SU-DHL-6 (cell line): ENCODE results near the gene CNTNAP1.

ENCODE experiments used
- H2AFZ ChIP-seq: fragments of 200-600 bp; sonication (generic); 2 replicates; pipeline ENCODE4 v1.6.1; 2014; ENCODE audit warnings: low read depth, mild to moderate bottlenecking, moderate library complexity, mixed read lengths, antibody characterized with exemption, low read length; ENCODE audit not compliant: severe bottlenecking
- H3F3A ChIP-seq: fragments of 200-600 bp; shearing (Covaris generic); 2 replicates; pipeline ENCODE4 v1.6.0; 2016; ENCODE audit warnings: antibody characterized with exemption, mild to moderate bottlenecking; ENCODE audit not compliant: insufficient read depth
- H3K27ac ChIP-seq: fragments of 200-600 bp; sonication (generic); 2 replicates; pipeline ENCODE4 v1.5.1; 2016; ENCODE audit warnings: low read depth, mild to moderate bottlenecking, low read length, moderate library complexity, mixed read lengths
- H3K27me3 ChIP-seq: fragments of 200-600 bp; sonication (generic), shearing (Covaris generic); 2 replicates; pipeline ENCODE4 v1.6.0; 2014; ENCODE audit warnings: mild to moderate bottlenecking, low read length
- H3K36me3 ChIP-seq: fragments of 200-600 bp; sonication (generic); 2 replicates; pipeline ENCODE4 v1.6.1; 2014; ENCODE audit warnings: mild to moderate bottlenecking, low read length, mixed read lengths
- H3K4me2 ChIP-seq: fragments of 300-600, 200-600 bp; shearing (Covaris generic), sonication (generic); 2 replicates; pipeline ENCODE4 v1.6.0; 2014; ENCODE audit warnings: low read length, low read depth, mild to moderate bottlenecking; ENCODE audit not compliant: poor library complexity, severe bottlenecking
- H3K4me3 ChIP-seq: fragments of 200-600 bp; sonication (generic); 2 replicates; pipeline ENCODE4 v1.5.1; 2014; ENCODE audit warnings: antibody characterized with exemption, low read length, mild to moderate bottlenecking, mixed read lengths; ENCODE audit not compliant: insufficient read depth, poor library complexity, severe bottlenecking
- H3K79me2 ChIP-seq: fragments of 200-600 bp; sonication (generic); 2 replicates; pipeline ENCODE4 v1.6.1; 2014; ENCODE audit warnings: mild to moderate bottlenecking, low read length, moderate library complexity; ENCODE audit not compliant: insufficient read depth
- H3K9ac ChIP-seq: fragments of 200-600 bp; sonication (generic); 2 replicates; pipeline ENCODE4 v1.7.0; 2014; ENCODE audit warnings: mild to moderate bottlenecking, low read length
- H3K9me2 ChIP-seq: fragments of 200-600 bp; sonication (generic); replicated peaks from 2 replicates; pipeline ENCODE4 v1.6.1; 2014; ENCODE audit warnings: low read length; ENCODE audit not compliant: insufficient read depth
- H3K9me3 ChIP-seq: fragments of 200-600 bp; sonication (generic); 2 replicates; pipeline ENCODE4 v1.6.1; 2014; ENCODE audit warnings: low read length, mixed read lengths; ENCODE audit not compliant: insufficient read depth
- H4K20me1 ChIP-seq: fragments of 200-600 bp; sonication (generic); 2 replicates; pipeline ENCODE4 v1.6.1; 2014; ENCODE audit warnings: low read depth, mild to moderate bottlenecking, antibody characterized with exemption, low read length, moderate library complexity, mixed read lengths
- EZH2phosphoT487 ChIP-seq: fragments of 200-600 bp; sonication (generic), shearing (Covaris generic); conservative IDR thresholded peaks from 2 replicates; pipeline ENCODE4 v1.6.1; 2018; ENCODE audit warnings: mild to moderate bottlenecking, antibody characterized with exemption, low read length, moderate library complexity, mixed read lengths
- TF ChIP-seq, protein P1 (sequence below): fragments of 200-600 bp; sonication (generic); IDR thresholded peaks from one replicate; pipeline ENCODE4 v1.5.1; 2017; ENCODE audit warnings: antibody characterized with exemption, mild to moderate bottlenecking, low read length, moderate library complexity; ENCODE audit not compliant: insufficient read depth, poor library complexity, severe bottlenecking

The CNTNAP1 gene

DNA sequence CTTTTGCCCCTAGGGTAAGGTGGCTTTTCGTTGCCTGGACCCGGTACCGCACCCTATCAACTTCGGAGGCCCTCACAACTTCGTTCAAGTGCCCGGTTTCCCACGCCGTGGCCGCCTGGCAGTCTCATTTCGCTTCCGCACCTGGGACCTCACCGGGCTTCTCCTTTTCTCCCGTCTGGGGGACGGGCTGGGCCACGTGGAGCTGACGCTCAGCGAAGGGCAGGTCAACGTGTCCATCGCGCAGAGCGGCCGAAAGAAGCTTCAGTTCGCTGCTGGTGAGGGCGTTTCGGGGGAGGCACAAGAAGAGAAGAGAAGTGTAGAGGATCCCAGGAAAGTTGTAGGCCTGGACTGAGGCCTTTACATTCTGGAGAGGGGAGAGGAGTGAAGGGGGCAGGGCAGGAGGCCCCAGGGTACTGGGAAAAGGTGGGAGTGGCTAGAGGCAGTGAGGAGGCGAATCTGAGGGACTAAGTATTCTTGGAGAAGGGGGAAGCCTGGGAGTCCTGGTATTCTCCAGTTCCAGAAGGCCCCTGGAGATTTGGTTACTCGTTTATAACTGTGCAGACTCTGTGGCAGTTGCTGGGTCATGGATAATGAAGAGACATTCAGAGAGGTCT, 5.5 kb downstream of the CNTNAP1 start:
- Histone ChIP-seq H3K4me2 (no peak overlapping the region), H3K4me3 (no peak overlapping the region), H3K9ac (no peak overlapping the region), H3F3A (no peaks in the 10 kb centered on the region), H3K27ac (no peak overlapping the region), H2AFZ (no peak overlapping the region), H3K27me3 (no peaks in the 10 kb centered on the region), H4K20me1 (no peaks in the 10 kb centered on the region), H3K36me3 (no peaks in the 10 kb centered on the region), H3K79me2 (no peaks in the 10 kb centered on the region), H3K9me2 (no peaks in the 10 kb centered on the region), H3K9me3 (no peaks in the 10 kb centered on the region)
- TF ChIP-seq EZH2phosphoT487: no peak
- TF ChIP-seq, protein P1, sequence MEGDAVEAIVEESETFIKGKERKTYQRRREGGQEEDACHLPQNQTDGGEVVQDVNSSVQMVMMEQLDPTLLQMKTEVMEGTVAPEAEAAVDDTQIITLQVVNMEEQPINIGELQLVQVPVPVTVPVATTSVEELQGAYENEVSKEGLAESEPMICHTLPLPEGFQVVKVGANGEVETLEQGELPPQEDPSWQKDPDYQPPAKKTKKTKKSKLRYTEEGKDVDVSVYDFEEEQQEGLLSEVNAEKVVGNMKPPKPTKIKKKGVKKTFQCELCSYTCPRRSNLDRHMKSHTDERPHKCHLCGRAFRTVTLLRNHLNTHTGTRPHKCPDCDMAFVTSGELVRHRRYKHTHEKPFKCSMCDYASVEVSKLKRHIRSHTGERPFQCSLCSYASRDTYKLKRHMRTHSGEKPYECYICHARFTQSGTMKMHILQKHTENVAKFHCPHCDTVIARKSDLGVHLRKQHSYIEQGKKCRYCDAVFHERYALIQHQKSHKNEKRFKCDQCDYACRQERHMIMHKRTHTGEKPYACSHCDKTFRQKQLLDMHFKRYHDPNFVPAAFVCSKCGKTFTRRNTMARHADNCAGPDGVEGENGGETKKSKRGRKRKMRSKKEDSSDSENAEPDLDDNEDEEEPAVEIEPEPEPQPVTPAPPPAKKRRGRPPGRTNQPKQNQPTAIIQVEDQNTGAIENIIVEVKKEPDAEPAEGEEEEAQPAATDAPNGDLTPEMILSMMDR: no peak

DNA sequence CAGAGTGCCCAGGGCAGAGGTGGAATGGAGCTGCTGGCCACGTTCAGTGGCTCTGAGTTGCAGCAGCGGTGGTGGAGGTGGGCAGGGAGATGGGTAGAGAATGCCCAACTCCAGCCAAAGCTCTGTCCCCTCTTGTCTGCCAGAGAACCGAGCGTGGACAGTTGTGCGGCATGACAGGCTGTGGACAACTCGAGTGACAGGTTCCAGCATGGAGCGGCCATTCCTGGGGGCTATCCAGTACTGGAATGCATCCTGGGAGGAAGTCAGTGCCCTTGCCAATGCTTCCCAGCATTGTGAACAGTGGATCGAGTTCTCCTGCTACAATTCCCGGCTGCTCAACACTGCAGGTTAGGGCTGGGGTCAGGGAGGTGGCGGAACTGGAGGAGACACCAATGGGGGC, 8.3 kb downstream of the CNTNAP1 start:
- Histone ChIP-seq H3K9me2 (no peaks in the 10 kb centered on the region), H3K9me3 (no peaks in the 10 kb centered on the region), H3K4me3 (no peak overlapping the region), H3K9ac (no peak overlapping the region), H3K27me3 (no peaks in the 10 kb centered on the region), H3K79me2 (no peaks in the 10 kb centered on the region), H3K4me2 (no peak overlapping the region), H4K20me1 (no peaks in the 10 kb centered on the region), H3K36me3 (no peaks in the 10 kb centered on the region), H3F3A (no peaks in the 10 kb centered on the region), H3K27ac (no peak overlapping the region), H2AFZ (no peak overlapping the region)
- TF ChIP-seq, protein P1: no peak
- no peak for TF ChIP-seq EZH2phosphoT487

DNA sequence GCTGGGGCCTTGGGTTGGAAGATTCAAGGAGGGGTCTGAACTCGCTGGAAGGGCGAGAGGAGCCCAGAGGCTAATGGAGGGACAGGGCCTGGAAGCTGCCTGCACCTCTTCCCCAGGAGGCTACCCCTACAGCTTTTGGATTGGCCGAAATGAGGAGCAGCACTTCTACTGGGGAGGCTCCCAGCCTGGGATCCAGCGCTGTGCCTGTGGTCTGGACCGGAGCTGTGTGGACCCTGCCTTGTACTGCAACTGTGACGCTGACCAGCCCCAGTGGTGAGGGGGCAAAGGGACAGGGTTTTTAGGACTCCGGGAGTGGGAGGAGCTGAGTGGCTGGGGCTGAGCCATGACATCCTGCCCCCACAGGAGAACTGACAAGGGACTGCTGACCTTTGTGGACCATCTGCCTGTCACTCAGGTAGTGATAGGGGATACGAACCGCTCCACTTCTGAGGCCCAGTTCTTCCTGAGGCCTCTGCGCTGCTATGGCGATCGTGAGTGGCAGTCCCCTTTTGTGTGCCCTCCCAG, 8.8 kb downstream of the CNTNAP1 start:
- Histone ChIP-seq H3K27ac (no peak overlapping the region), H3K4me3 (no peak overlapping the region), H3K9me3 (no peaks in the 10 kb centered on the region), H3K4me2 (no peak overlapping the region), H3K27me3 (no peaks in the 10 kb centered on the region), H3F3A (no peaks in the 10 kb centered on the region), H2AFZ (no peak overlapping the region), H4K20me1 (no peaks in the 10 kb centered on the region), H3K9me2 (no peaks in the 10 kb centered on the region), H3K79me2 (no peaks in the 10 kb centered on the region), H3K36me3 (no peaks in the 10 kb centered on the region), H3K9ac (no peak overlapping the region)
- no peak for TF ChIP-seq EZH2phosphoT487
- TF ChIP-seq, protein P1: no peak
